ENCODE measurements around the gene DENND4A. TPM values are rescaled to one million over a fixed set of nuclear protein-coding genes. Genes with fewer than 3 reads are reported as not detected.
A peak's percentile ranks its signal among the peaks of the same experiment; 100 is the strongest.

Gene DENND4A
- total RNA-seq, 1 experiment from 2014 or later: 14.4 TPM

DNA sequence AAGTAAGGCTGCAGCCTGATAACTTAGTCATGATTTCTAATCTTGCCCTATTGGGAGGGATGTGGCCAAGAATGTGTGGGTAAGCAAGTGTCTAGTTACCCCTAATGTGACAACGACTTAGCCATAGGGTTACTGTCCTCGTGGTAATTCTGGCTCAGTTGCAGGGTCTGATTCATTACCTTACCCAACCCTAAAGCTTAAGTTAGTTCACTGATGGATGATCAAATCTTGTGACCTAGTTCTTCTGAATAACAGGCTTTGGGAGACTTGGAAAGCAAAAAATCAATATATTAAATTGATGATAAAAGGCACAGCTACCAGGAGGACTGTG, 179.5 kb downstream of the DENND4A start:
- H3K27me3 ChIP-seq (ENCODE audit: control insufficient read depth, insufficient read depth, low read length): no peaks in the 10 kb centered on the region
- H3K4me1 ChIP-seq (ENCODE audit: control insufficient read depth, insufficient read depth, low read length): peaks cover 20% of the 10 kb centered on the region
- POLR2A ChIA-PET: no interaction called here
- CTCF ChIA-PET: interaction anchor here (1.2 kb wide), 1 partner anchor 257 kb away, joined by 3 read pairs; the partner anchor contains the start of gene RAB11A
- BruUV-seq (replicated peaks): no TSS peak
- in situ Hi-C loops (cut with HindIII; ENCODE audit: low pct_unique_long_range_greater_than_20kb, low sequenced_read_pairs): no loop called here
- H3K36me3 ChIP-seq (ENCODE audit: control insufficient read depth, insufficient read depth, low read length): no peaks in the 10 kb centered on the region; the same call in 1 of the 2 replicates
- intact Hi-C loops (cut with micrococcal nuclease; ENCODE audit: unreplicated experiment): no loop called here
- TF ChIP-seq SIN3A (IDR thresholded peaks at IDR 0.05; ENCODE audit: borderline replicate concordance, insufficient read depth, low read depth, low read length): no peak
- TF ChIP-seq TCF7L2 (IDR thresholded peaks at IDR 0.05; ENCODE audit: low read depth, low read length): no peak
- TF ChIP-seq, protein P1, sequence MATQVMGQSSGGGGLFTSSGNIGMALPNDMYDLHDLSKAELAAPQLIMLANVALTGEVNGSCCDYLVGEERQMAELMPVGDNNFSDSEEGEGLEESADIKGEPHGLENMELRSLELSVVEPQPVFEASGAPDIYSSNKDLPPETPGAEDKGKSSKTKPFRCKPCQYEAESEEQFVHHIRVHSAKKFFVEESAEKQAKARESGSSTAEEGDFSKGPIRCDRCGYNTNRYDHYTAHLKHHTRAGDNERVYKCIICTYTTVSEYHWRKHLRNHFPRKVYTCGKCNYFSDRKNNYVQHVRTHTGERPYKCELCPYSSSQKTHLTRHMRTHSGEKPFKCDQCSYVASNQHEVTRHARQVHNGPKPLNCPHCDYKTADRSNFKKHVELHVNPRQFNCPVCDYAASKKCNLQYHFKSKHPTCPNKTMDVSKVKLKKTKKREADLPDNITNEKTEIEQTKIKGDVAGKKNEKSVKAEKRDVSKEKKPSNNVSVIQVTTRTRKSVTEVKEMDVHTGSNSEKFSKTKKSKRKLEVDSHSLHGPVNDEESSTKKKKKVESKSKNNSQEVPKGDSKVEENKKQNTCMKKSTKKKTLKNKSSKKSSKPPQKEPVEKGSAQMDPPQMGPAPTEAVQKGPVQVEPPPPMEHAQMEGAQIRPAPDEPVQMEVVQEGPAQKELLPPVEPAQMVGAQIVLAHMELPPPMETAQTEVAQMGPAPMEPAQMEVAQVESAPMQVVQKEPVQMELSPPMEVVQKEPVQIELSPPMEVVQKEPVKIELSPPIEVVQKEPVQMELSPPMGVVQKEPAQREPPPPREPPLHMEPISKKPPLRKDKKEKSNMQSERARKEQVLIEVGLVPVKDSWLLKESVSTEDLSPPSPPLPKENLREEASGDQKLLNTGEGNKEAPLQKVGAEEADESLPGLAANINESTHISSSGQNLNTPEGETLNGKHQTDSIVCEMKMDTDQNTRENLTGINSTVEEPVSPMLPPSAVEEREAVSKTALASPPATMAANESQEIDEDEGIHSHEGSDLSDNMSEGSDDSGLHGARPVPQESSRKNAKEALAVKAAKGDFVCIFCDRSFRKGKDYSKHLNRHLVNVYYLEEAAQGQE (IDR thresholded peaks at IDR 0.05; ENCODE audit: insufficient read depth in 1 of 2, low read depth in 2 of 2, low read length in 1 of 2): no peak
- no peak overlapping the region for H3K4me3 ChIP-seq (ENCODE audit: low read depth in 2 of 2, low read length in 2 of 2)
- ATAC-seq (no peak), DNase-seq (ENCODE audit: low read depth, low spot score) (no peak)
- H3K9me3 ChIP-seq (ENCODE audit: control insufficient read depth, insufficient read depth, low read depth, low read length): no peaks in the 10 kb centered on the region
- H3K27ac ChIP-seq (ENCODE audit: low read length): 0 out of 2 replicates have a peak overlapping the region, but pooled peaks have one; percentile 31

DNA sequence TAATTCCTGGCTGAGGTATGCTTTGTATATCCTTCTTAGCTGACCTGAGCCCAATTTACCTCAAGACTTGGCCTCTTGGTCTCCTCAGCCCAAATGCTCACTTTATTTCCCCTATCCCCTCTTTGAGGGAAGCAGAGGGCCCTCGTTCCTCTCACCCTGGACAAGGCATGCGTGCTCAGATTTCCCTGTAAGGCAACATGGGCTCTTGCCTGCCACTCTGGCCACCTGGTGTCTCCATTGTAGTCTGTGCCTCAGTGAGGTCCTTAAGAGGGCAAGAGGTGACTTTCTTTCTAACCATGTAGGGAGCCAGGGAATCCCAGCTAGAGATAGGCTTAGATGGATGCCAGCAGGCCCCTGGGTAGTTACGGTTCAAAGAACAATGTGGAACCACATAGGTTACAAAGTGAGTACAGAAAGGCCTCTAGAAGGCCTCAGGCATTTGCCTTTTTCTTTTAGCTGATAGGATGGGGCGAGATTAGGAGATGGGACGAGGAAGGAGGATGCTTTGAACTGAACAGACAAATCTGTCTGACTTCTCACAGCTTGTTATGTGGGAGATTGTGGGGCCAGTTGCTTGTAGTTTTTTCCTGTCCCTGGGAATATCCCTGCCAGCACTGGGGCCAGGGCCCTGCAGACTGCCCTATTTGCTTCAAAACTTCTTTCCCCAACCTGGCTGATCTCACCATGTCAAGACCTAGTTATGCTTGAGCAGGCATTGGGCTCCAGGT, 180.0 kb downstream of the DENND4A start:
- Histone ChIP-seq H3K36me3 (ENCODE audit: control insufficient read depth, insufficient read depth, low read length) (no peaks in the 10 kb centered on the region; the same call in 1 of the 2 replicates), H3K27ac (ENCODE audit: low read length) (peak overlapping the region; percentile 95), H3K4me1 (ENCODE audit: control insufficient read depth, insufficient read depth, low read length) (peaks cover 20% of the 10 kb centered on the region), H3K4me3 (ENCODE audit: low read depth in 2 of 2, low read length in 2 of 2) (peak overlapping the region; percentile 72 to 87), H3K9me3 (ENCODE audit: control insufficient read depth, insufficient read depth, low read depth, low read length) (no peaks in the 10 kb centered on the region), H3K27me3 (ENCODE audit: control insufficient read depth, insufficient read depth, low read length) (no peaks in the 10 kb centered on the region)
- intact Hi-C loops (cut with micrococcal nuclease; ENCODE audit: unreplicated experiment): no loop called here
- TF ChIP-seq POLR2AphosphoS5 (IDR thresholded peaks at IDR 0.05; ENCODE audit: low read depth, low read length) (no peak), TCF7L2 (IDR thresholded peaks at IDR 0.05; ENCODE audit: low read depth, low read length) (no peak), SIN3A (IDR thresholded peaks at IDR 0.05; ENCODE audit: borderline replicate concordance, insufficient read depth, low read depth, low read length) (no peak)
- TF ChIP-seq, protein P1 (IDR thresholded peaks at IDR 0.05; ENCODE audit: insufficient read depth in 1 of 2, low read depth in 2 of 2, low read length in 1 of 2): no peak
- TF ChIP-seq, protein P2, sequence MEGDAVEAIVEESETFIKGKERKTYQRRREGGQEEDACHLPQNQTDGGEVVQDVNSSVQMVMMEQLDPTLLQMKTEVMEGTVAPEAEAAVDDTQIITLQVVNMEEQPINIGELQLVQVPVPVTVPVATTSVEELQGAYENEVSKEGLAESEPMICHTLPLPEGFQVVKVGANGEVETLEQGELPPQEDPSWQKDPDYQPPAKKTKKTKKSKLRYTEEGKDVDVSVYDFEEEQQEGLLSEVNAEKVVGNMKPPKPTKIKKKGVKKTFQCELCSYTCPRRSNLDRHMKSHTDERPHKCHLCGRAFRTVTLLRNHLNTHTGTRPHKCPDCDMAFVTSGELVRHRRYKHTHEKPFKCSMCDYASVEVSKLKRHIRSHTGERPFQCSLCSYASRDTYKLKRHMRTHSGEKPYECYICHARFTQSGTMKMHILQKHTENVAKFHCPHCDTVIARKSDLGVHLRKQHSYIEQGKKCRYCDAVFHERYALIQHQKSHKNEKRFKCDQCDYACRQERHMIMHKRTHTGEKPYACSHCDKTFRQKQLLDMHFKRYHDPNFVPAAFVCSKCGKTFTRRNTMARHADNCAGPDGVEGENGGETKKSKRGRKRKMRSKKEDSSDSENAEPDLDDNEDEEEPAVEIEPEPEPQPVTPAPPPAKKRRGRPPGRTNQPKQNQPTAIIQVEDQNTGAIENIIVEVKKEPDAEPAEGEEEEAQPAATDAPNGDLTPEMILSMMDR (IDR thresholded peaks at IDR 0.05): no peak
- POLR2A ChIA-PET: no interaction called here
- ATAC-seq (no peak), DNase-seq (ENCODE audit: low read depth, low spot score) (no peak)
- in situ Hi-C loops (cut with HindIII; ENCODE audit: low pct_unique_long_range_greater_than_20kb, low sequenced_read_pairs): no loop called here
- CTCF ChIA-PET: interaction anchor here (1.2 kb wide), 1 partner anchor 257 kb away, joined by 3 read pairs; the partner anchor contains the start of gene RAB11A
- BruUV-seq (replicated peaks): no TSS peak

Data from Panc1 (cell line).